ENCODE data around the gene F2.
A peak's percentile ranks its signal among the peaks of the same experiment; 100 is the strongest.
"Not testable (repeated sequence)": the region's sequence is repeated elsewhere in the genome, so short reads cannot be mapped to it uniquely, and the experiment has no call there.

Gene F2

DNA sequence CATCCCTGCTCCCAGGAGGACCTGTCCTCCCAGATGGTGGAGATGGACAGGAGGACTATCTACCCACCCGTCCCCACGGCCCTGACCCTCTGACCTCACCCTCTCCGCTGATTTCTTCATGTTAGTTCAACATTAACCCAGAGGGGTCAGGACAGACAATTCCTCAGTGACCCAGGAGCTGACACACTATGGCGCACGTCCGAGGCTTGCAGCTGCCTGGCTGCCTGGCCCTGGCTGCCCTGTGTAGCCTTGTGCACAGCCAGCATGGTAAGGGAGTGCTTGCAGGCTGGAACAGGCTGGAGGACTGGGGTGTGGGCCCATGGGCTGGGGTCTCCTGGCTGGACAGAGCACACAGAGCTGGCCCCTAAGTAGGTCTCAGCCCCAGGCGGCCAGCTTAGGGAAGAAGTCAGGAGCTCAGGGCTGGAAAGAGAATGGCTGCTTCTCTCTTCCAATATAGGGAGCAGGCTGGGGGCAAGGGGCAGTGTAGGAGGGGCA, at the start of gene F2:
F2 (plus strand) TSS at position 166 of the 495 bp plus-strand sequence; CDS start at position 189, 23 bp downstream.
- no peak for DNase-seq

GRCh38 chr11:46669711-46670139, 49.3 kb upstream of the F2 start:
- DNase-seq, result no peak

DNA sequence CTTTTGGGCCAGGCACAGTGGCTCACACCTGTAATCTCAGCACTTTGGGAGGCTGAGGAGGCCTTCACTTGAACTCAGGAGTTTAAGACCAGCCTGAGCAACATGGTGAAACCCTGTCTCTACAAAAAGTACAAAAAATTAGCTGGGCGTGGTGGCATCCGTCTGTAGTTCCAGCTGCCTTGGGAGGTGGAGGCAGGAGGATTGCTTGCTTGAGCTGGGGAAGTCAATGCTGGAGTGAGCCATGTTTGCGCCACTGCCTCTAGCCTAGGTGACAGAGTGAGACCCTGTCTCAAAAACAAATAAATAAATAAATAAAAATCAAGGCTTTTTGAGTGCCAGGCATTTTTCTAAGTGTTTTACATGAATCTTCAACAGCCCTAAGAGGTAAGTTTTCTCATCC, 48.5 kb upstream of the F2 start:
- not testable (repeated sequence) for DNase-seq

GRCh38 chr11:46671958-46672315, 47.1 kb upstream of the F2 start:
- DNase-seq, result no peak

- no peak for DNase-seq
Measured at GRCh38 chr11:46672381-46672839, 46.6 kb upstream of the F2 start.

- no peak for DNase-seq
Measured at GRCh38 chr11:46673713-46674462, 45.1 kb upstream of the F2 start.

GRCh38 chr11:46674463-46675287, 44.3 kb upstream of the F2 start:
- peak; percentile 55 for DNase-seq

DNA sequence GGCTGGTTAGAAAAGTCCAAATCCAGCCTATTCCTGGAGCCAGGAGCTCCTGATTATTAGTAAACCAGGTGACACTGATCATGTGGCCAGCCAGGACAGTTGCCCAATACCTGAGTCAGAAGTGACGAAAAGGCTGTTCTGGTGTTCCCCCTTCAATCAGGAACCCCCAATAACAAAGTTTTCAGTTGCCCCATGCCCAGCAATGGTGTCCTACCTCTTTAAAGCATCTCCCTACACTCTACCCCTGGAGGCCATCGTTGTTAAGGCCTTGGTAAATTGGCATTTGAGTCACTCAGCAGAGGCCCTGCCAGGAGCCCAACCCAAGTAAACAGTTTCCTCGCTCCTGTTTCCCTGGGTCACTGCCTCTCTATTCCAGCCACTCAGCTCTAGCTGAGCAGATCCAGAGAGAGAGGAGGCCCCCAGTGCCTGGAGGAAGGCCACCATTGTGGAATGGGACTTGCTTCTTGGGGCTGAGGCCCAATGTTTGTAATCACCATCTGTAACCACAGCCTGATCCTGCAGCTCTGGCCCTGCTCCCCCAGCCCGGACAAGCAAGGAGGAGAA, 43.6 kb upstream of the F2 start:
- peak; percentile 66 for DNase-seq

GRCh38 chr11:46675949-46676348, 43.1 kb upstream of the F2 start:
- no peak for DNase-seq

DNA sequence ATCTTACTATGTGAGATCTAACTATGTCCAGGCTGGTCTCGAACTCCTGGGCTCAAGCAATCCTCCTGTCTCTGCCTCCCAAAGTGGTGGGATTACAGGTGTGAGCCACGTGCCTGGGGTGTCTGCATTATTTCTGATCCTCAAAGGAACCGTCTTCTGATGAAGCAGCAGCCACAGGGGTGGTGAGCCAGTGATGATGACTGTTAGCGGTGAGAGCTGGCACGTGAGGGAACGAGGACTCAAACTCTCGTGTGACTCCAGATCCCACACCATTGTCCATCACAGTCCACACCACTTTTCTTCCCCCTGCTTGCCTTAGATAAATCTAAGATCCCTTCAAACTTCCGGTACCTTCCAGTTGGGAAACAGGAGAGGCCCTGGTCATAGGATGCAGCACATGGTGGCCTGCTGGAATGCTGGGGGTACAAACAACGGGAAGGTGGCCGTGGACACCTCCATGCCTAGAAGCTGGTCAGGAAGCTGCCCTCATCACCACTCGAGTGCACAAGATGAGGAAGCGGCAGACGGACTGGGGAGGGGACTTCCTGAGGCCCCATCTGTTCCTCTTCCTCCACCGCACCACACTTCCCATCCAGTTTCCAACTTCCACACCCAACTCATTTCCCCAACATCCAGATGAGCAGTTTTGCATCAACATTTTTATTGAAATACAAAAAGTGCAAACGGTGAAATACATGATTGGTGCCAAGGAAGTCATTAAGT, 42.4 kb upstream of the F2 start:
- no peak for DNase-seq

GRCh38 chr11:46677169-46677568, 41.8 kb upstream of the F2 start:
- no peak for DNase-seq

GRCh38 chr11:46677991-46678740, 40.8 kb upstream of the F2 start:
- DNase-seq, result no peak

DNA sequence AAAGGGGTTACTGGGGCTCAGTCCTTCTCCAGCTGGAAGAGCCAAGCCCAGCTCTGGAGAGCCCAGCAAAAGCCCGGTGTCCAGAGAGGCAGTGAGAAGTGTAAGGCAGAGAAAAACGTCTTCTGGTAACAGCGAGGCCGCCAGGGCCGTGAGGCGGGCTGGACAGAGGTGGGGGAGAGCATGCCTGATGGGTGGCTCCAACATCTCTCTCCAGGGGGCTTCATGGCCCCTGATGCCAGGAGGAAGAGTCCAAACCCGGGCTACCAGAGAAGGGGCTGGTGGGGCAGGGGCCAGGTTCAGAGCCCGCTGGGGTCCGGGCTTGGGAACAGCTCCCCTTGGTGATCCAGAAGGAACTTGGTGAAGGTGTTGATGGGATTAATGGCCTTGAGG, 40.3 kb upstream of the F2 start:
- no peak for DNase-seq

GRCh38 chr11:46679241-46680163, 39.5 kb upstream of the F2 start:
- no peak for DNase-seq

GRCh38 chr11:46680164-46680760, 38.8 kb upstream of the F2 start:
- DNase-seq, result no peak

- no peak for DNase-seq
Measured at GRCh38 chr11:46680815-46681214, 38.2 kb upstream of the F2 start.

- DNase-seq, result no peak
Measured at GRCh38 chr11:46681814-46682213, 37.2 kb upstream of the F2 start.

- no peak for DNase-seq
Measured at GRCh38 chr11:46682773-46683752, 36.0 kb upstream of the F2 start.

DNA sequence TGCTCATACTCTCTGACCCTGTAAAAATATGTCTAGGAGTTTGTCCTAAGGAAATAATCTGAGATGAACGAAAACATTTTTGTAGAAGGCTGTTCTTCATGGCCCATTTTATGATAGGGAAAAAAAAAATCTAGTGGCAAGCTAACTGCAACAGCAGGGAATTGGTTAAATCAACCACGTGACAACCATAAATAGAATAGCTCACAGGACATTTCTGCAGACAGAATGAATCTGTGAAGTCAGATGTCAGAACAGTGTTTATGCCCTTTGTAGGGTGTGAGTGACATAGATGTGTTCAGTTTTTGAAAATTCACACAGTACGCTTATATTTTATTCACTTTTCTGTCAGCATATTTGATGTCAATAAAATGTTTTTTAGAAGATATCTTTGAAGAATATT, 34.6 kb upstream of the F2 start:
- no peak for DNase-seq
